ENCODE results near the gene KCNT1. TPM values are rescaled to one million over a fixed set of nuclear protein-coding genes. Genes with fewer than 3 reads are reported as not detected.
A peak's percentile ranks its signal among the peaks of the same experiment; 100 is the strongest.

Gene KCNT1
- total and polyA plus RNA-seq, 4 experiments from 2014 or later: 0.06 to 0.20 TPM; not detected in 2

- Mint-ChIP-seq H3K9me3 (no peaks in the 10 kb centered on the region), H3K36me3 (no peaks in the 10 kb centered on the region), H3K27me3 (no peaks in the 10 kb centered on the region), H3K4me1 (peaks cover 0 to 2% (median 0%) of the 10 kb centered on the region in 4 donors), H3K4me3 (no peak overlapping the region), H3K27ac (no peak overlapping the region)
- intact Hi-C loops (cut with micrococcal nuclease): no loop called here
- ChIA-PET POLR2A (ENCODE audit: partially characterized antibody) (no interaction called here), CTCF (ENCODE audit: partially characterized antibody) (no interaction called here)
- Histone ChIP-seq H3K36me3 (ENCODE audit: insufficient read depth, low read length) (no peaks in the 10 kb centered on the region), H3K4me3 (ENCODE audit: low read length in 2 of 2) (no peak overlapping the region), H3K9me3 (ENCODE audit: control insufficient read depth in 1 of 2, low read length in 2 of 2) (no peaks in the 10 kb centered on the region), H3K27me3 (ENCODE audit: insufficient read depth, low read length) (no peaks in the 10 kb centered on the region), H3K4me1 (ENCODE audit: insufficient read depth, low read length) (no peaks in the 10 kb centered on the region), H3K27ac (ENCODE audit: low read depth, low read length) (no peak overlapping the region)
- no peak for DNase-seq
Measured at GRCh38 chr9:135794361-135794885, 92.4 kb downstream of the KCNT1 start.

- H3K9me3 Mint-ChIP-seq: no peaks in the 10 kb centered on the region
- H3K27ac ChIP-seq (ENCODE audit: low read depth, low read length): no peak overlapping the region
- no peaks in the 10 kb centered on the region for H3K9me3 ChIP-seq (ENCODE audit: control insufficient read depth in 1 of 2, low read length in 2 of 2)
- POLR2A ChIA-PET (ENCODE audit: partially characterized antibody): no interaction called here
- intact Hi-C loops (cut with micrococcal nuclease): no loop called here
- H3K36me3 ChIP-seq (ENCODE audit: insufficient read depth, low read length): no peaks in the 10 kb centered on the region
- no peaks in the 10 kb centered on the region for H3K36me3 Mint-ChIP-seq
- H3K27me3 ChIP-seq (ENCODE audit: insufficient read depth, low read length): no peaks in the 10 kb centered on the region
- CTCF ChIA-PET (ENCODE audit: partially characterized antibody): no interaction called here
- H3K4me3 ChIP-seq (ENCODE audit: low read length in 2 of 2): no peak overlapping the region
- H3K4me1 ChIP-seq (ENCODE audit: insufficient read depth, low read length): no peaks in the 10 kb centered on the region
- peaks cover 0 to 2% (median 0%) of the 10 kb centered on the region in 4 donors for H3K4me1 Mint-ChIP-seq
- H3K27ac Mint-ChIP-seq: peak overlapping the region in 1 of 7 donors; percentile 32
- no peak overlapping the region for H3K4me3 Mint-ChIP-seq
- DNase-seq: no peak
- no peaks in the 10 kb centered on the region for H3K27me3 Mint-ChIP-seq
Measured at GRCh38 chr9:135795391-135795790, 93.4 kb downstream of the KCNT1 start.

- ChIA-PET POLR2A (ENCODE audit: partially characterized antibody) (no interaction called here), CTCF (ENCODE audit: partially characterized antibody) (interaction anchor here (1.0 kb wide), 1 partner anchor 28 kb away, joined by 3 read pairs; no protein-coding TSS in a partner anchor)
- no peak for DNase-seq
- Mint-ChIP-seq H3K27ac (no peak overlapping the region), H3K9me3 (no peaks in the 10 kb centered on the region), H3K4me1 (peaks cover 0 to 2% (median 0%) of the 10 kb centered on the region in 4 donors), H3K36me3 (no peaks in the 10 kb centered on the region), H3K4me3 (no peak overlapping the region), H3K27me3 (no peaks in the 10 kb centered on the region)
- Histone ChIP-seq H3K36me3 (ENCODE audit: insufficient read depth, low read length) (no peaks in the 10 kb centered on the region), H3K9me3 (ENCODE audit: control insufficient read depth in 1 of 2, low read length in 2 of 2) (no peaks in the 10 kb centered on the region), H3K27ac (ENCODE audit: low read depth, low read length) (no peak overlapping the region), H3K4me1 (ENCODE audit: insufficient read depth, low read length) (no peaks in the 10 kb centered on the region), H3K4me3 (ENCODE audit: low read length in 2 of 2) (no peak overlapping the region), H3K27me3 (ENCODE audit: insufficient read depth, low read length) (no peaks in the 10 kb centered on the region)
- intact Hi-C loops (cut with micrococcal nuclease): no loop called here
Measured at GRCh38 chr9:135796784-135797485, 95.0 kb downstream of the KCNT1 start.

- Histone ChIP-seq H3K27me3 (ENCODE audit: insufficient read depth, low read length) (no peaks in the 10 kb centered on the region), H3K9me3 (ENCODE audit: control insufficient read depth in 1 of 2, low read length in 2 of 2) (no peaks in the 10 kb centered on the region), H3K4me3 (ENCODE audit: low read length in 2 of 2) (no peak overlapping the region), H3K36me3 (ENCODE audit: insufficient read depth, low read length) (no peaks in the 10 kb centered on the region), H3K4me1 (ENCODE audit: insufficient read depth, low read length) (no peaks in the 10 kb centered on the region), H3K27ac (ENCODE audit: low read depth, low read length) (no peak overlapping the region)
- ChIA-PET POLR2A (ENCODE audit: partially characterized antibody) (no interaction called here), CTCF (ENCODE audit: partially characterized antibody) (interaction anchor here (1.0 kb wide), 1 partner anchor 27 kb away, joined by 3 read pairs; no protein-coding TSS in a partner anchor)
- intact Hi-C loops (cut with micrococcal nuclease): no loop called here
- no peaks in the 10 kb centered on the region for H3K27me3 Mint-ChIP-seq
- no peak for DNase-seq
- no peaks in the 10 kb centered on the region for H3K9me3 Mint-ChIP-seq
- no peaks in the 10 kb centered on the region for H3K36me3 Mint-ChIP-seq
- no peak overlapping the region for H3K4me3 Mint-ChIP-seq
- peaks cover 0 to 2% (median 0%) of the 10 kb centered on the region in 4 donors for H3K4me1 Mint-ChIP-seq
- peak overlapping the region in 1 of 7 donors; percentile 72 for H3K27ac Mint-ChIP-seq
Measured at GRCh38 chr9:135797507-135798262, 95.7 kb downstream of the KCNT1 start.

GRCh38 chr9:135798263-135798585 lies 96.2 kb downstream of the KCNT1 start:
- Histone ChIP-seq H3K36me3 (ENCODE audit: insufficient read depth, low read length) (no peaks in the 10 kb centered on the region), H3K9me3 (ENCODE audit: control insufficient read depth in 1 of 2, low read length in 2 of 2) (no peaks in the 10 kb centered on the region), H3K27me3 (ENCODE audit: insufficient read depth, low read length) (no peaks in the 10 kb centered on the region), H3K27ac (ENCODE audit: low read depth, low read length) (no peak overlapping the region), H3K4me3 (ENCODE audit: low read length in 2 of 2) (no peak overlapping the region), H3K4me1 (ENCODE audit: insufficient read depth, low read length) (no peaks in the 10 kb centered on the region)
- Mint-ChIP-seq H3K9me3 (no peaks in the 10 kb centered on the region), H3K4me3 (peak overlapping the region in 1 of 8 donors; percentile 13), H3K27me3 (no peaks in the 10 kb centered on the region), H3K27ac (peak overlapping the region in 1 of 7 donors; percentile 4), H3K36me3 (no peaks in the 10 kb centered on the region), H3K4me1 (peaks cover 0 to 2% (median 0%) of the 10 kb centered on the region in 4 donors)
- POLR2A ChIA-PET (ENCODE audit: partially characterized antibody): no interaction called here
- intact Hi-C loops (cut with micrococcal nuclease): no loop called here
- CTCF ChIA-PET (ENCODE audit: partially characterized antibody): no interaction called here
- DNase-seq: no peak

GRCh38 chr9:135799261-135799660 lies 97.3 kb downstream of the KCNT1 start:
- H3K27me3 ChIP-seq (ENCODE audit: insufficient read depth, low read length): no peaks in the 10 kb centered on the region
- no peaks in the 10 kb centered on the region for H3K9me3 ChIP-seq (ENCODE audit: control insufficient read depth in 1 of 2, low read length in 2 of 2)
- no peaks in the 10 kb centered on the region for H3K4me1 ChIP-seq (ENCODE audit: insufficient read depth, low read length)
- H3K36me3 ChIP-seq (ENCODE audit: insufficient read depth, low read length): no peaks in the 10 kb centered on the region
- Mint-ChIP-seq H3K9me3 (no peaks in the 10 kb centered on the region), H3K4me1 (peaks cover 0 to 2% (median 0%) of the 10 kb centered on the region in 4 donors), H3K27ac (no peak overlapping the region), H3K27me3 (no peaks in the 10 kb centered on the region), H3K4me3 (no peak overlapping the region), H3K36me3 (no peaks in the 10 kb centered on the region)
- no peak for DNase-seq
- no peak overlapping the region for H3K4me3 ChIP-seq (ENCODE audit: low read length in 2 of 2)
- ChIA-PET POLR2A (ENCODE audit: partially characterized antibody) (no interaction called here), CTCF (ENCODE audit: partially characterized antibody) (no interaction called here)
- intact Hi-C loops (cut with micrococcal nuclease): no loop called here
- no peak overlapping the region for H3K27ac ChIP-seq (ENCODE audit: low read depth, low read length)

GRCh38 chr9:135801070-135801469 lies 99.1 kb downstream of the KCNT1 start:
- CTCF ChIA-PET (ENCODE audit: partially characterized antibody): no interaction called here

More at GRCh38 chr9:135801070-135801469, 99.1 kb downstream of the KCNT1 start:
- Mint-ChIP-seq H3K27ac (peak overlapping the region in 1 of 7 donors; percentile 30), H3K9me3 (no peaks in the 10 kb centered on the region), H3K4me3 (no peak overlapping the region), H3K27me3 (no peaks in the 10 kb centered on the region), H3K4me1 (peaks cover 0 to 5% (median 3%) of the 10 kb centered on the region in 4 donors), H3K36me3 (no peaks in the 10 kb centered on the region)
- Histone ChIP-seq H3K9me3 (ENCODE audit: control insufficient read depth in 1 of 2, low read length in 2 of 2) (no peaks in the 10 kb centered on the region), H3K4me3 (ENCODE audit: low read length in 2 of 2) (no peak overlapping the region), H3K27ac (ENCODE audit: low read depth, low read length) (no peak overlapping the region), H3K4me1 (ENCODE audit: insufficient read depth, low read length) (no peaks in the 10 kb centered on the region), H3K27me3 (ENCODE audit: insufficient read depth, low read length) (no peaks in the 10 kb centered on the region), H3K36me3 (ENCODE audit: insufficient read depth, low read length) (no peaks in the 10 kb centered on the region)
- POLR2A ChIA-PET (ENCODE audit: partially characterized antibody): no interaction called here
- no peak for DNase-seq
- intact Hi-C loops (cut with micrococcal nuclease): no loop called here
